DMS79 (cell line): ENCODE measurements around the gene BICC1.

Experiments
- DNase-seq: peaks from one replicate; lab custom pipeline; 2025; lab: John Stamatoyannopoulos, UW

The BICC1 gene

DNA sequence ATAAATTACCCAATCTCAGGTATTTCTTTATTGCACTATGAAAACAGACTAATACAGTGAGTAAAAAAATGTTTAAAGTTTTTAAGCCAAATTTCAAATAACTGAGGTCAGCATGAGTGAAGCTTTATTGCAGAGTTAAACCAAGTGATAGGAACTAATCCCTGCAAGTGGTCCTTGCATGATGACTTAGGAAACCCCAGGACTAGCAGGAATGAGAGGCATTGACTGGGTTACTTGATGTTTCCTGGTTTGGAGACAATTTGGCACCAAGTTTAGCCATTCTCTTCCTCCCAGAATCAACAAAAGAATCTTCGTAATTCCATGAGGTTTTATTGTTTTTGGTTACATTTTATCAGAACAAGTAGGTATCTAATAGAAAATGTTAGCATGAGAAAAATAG, 194.2 kb downstream of the BICC1 start:
- no peak for DNase-seq

DNA sequence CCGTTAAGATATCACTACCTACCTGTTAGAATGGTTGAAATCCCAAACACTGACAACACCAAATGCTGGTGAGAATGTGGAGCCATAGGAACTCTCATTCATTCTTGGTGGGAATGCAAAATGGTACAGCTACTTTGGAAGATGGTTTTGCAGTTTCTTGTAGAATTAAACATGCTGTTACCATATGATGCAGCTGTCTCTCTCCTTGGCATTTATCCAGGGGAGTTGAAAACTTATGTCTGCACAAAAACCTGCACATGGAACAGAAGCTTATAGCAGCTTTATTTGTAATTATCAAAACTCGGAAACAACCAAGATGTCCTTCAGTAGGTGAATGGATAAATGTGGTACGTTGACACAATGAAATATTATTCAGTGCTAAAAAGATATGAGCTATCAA, 199.5 kb downstream of the BICC1 start:
- DNase-seq, result no peak

DNA sequence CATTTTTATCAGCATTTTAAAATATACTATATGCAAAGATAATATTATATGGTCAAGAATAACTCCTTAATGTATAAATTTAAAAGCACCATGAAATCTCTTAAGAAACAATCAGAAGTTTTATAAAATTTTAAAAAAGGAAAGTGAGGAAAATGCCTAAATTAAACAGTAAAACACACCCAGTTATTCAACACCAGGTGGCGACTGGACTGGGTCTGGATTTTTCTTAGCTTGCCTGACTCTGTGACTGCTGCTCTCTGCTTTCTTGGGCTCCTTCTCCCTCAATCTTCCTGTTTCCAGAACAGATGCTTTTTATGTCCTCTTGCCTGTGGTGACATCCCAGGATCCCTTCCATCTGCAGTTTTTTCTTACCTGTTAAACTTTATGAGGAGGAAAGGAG, 200.3 kb downstream of the BICC1 start:
- no peak for DNase-seq

DNA sequence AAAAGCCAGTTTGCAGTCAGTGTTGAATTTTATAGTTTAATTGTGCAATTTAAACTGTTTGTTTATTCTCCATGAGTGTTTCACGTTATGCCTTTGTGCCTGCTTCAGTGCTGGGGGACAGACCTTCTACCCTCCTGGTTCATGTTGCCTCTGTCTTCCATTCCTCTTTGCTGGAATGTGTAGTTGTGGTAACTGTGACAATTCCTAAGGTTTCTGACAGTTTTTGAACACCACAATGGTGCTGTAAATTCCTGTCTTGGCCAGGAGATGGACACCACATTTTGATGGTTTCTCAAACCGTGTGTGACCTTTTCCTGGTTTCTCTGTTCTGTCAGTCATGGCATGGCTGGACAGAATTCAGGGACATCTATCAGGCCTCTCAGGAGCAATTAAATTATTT, 201.7 kb downstream of the BICC1 start:
- DNase-seq, result no peak

GRCh38 chr10:58715061-58715460, 202.4 kb downstream of the BICC1 start:
- DNase-seq, result no peak

DNA sequence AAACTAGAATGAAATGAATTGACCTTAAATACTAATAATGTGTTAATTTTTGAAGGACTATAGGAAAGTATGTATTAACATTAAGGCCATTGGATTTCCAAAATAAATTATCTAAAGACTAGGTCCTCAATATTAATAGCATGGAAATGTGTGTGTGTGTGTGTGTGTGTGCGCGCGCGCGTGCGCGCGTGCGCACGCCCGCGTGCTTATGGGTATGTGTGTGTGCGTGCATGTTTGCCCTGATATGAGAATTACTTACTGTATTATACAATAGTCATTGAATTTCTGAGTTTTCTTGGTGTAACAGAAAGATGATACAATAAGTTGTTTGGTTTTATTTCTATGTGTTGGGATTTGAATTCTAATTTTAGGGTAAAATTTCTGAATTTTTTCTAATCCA, 205.9 kb downstream of the BICC1 start:
- DNase-seq, result no peak

DNA sequence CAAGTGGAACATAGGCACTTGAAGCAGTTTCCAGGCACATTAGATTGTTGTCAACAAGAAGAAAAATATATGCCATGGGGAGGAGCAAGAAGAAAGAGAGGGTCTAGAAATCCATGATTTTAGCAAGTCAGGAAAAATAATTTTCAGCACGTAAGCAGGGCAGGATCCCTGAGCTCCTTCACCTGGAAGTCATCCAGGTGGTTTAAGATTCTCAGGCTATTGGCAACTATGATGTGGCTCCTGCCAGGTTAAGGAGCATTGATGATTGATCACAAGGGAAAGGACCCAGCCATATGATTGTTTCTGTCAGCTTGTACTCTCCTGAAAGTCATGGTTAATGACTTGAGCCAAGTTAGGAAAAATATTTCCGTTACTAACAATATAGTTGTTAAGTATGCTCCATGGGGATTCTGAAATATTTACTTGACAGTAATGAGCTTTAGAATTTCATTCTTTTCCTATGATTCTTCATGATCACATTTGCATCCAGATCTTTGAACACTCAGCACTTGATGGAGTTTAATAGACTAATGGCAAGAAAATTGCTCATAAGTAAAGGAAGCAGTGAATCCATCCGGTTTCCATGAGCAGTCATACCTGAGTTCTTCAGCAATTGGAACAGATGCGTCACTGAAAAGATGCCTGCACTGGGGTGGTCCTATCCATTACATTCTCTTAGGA, 209.1 kb downstream of the BICC1 start:
- no peak for DNase-seq

DNA sequence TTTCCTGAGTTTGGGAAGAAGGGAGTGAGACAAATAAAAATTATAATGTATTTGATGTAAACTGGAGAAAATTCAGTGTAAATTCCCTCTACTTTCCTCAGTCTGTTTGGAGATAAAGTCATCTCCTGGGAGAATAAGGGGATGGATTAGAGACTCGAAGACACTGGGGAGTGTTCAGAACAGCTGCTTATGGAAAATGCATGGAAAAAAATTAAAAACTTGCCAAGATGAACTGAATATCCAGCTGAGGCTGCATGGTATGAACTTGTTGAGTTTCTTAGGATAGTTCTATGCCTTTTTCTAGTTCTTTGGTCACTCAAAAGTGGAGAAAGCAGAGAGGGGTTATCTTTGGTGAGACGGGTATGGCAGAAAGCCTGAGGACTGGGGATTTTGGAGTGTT, 210.5 kb downstream of the BICC1 start:
- no peak for DNase-seq

DNA sequence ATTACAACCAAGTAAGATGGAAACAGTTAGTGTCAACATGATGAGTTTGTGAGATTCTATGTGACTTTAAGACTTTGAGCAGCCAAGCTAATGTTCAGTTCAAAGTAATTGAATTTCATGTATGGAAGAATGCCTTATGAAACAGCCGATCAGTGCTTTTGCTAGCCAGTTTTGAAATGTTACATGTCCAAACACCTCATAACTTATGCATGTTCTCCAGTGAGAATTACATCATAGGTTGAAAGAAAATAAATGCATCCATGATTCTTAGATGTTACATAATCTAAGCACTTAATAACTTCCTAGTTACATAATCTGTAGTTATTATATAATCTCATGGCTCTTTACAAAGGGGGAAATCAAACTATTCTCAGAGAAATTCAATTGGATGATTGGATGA, 211.3 kb downstream of the BICC1 start:
- no peak for DNase-seq

- DNase-seq, result no peak
Observed at GRCh38 chr10:58724781-58725180, 212.1 kb downstream of the BICC1 start.

DNA sequence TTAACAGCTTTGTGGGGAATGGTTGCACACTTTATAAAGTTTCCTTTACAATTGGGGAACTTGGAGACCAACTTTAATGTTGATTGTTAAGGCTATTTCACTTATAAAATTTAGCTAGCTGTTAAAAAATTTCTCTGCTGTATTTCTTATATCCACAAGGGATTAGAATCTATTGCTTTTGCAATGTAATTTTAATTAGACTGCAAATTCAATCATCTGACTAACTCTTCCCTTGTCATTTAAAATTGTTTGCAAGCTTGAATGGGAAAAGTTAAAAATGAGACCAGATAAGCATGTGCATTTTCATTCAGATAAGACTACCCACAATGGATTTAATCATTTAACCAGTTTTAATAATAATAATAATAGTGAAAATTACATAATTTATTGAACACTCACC, 213.2 kb downstream of the BICC1 start:
- DNase-seq, result no peak

DNA sequence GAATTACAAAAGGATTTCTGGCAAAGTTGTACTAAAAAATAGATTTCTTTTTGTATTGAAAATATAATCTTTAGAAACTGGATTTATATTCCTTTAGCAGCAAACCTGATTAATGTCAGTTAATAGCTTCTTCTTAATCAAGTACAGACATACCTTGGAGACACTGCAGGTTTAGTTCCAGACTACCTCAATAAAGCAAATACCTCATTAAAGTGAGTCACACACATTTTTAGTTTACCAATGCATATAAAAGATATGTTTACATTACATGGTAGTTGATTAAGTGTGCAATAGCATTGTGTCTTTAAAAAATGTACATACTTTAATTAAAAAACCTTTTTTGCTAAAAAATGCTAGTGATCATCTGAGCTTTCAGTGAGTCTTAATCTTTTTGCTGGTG, 215.0 kb downstream of the BICC1 start:
- DNase-seq, result no peak

- no peak for DNase-seq
Observed at GRCh38 chr10:58731276-58731675, 218.6 kb downstream of the BICC1 start.

GRCh38 chr10:58733436-58733835, 220.8 kb downstream of the BICC1 start:
- no peak for DNase-seq

DNA sequence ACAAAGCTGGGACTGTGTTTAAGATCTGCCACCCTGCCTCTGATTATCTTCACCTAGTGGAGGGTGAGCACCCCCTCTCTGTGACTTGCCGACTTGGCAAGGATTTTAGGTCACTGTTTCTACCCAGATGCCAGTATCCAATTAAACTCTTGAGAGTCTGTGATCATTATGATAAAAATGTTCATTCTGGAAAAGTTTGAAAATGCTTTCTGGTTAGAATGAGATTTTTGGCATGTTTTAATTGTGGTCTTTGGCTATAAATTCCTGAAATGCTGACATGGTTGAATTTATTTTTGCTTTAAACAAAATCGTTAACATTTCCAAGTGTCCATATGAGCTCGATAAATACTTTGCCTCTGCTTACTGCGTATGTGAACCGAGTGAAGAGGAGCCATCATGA, 221.4 kb downstream of the BICC1 start:
- DNase-seq, result no peak

DNA sequence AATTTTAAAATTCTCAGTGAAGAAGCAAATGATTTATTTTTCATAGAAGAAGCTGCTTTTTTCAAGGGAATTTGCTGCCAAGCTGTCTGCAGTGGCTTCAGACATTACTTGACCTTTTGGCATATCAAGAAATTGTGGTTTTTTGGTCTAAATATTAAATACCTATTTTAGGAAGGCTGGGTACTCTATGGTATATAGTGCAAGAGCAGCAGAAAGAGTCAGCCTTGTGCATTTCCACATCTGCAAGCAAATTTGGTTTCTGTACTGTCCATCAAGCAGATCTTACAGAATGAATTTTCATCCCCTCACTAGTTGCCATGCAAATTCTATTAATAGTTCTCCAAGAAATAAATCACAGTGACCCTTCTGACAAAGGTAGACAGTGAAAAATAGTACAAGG, 222.0 kb downstream of the BICC1 start:
- DNase-seq, result no peak

DNA sequence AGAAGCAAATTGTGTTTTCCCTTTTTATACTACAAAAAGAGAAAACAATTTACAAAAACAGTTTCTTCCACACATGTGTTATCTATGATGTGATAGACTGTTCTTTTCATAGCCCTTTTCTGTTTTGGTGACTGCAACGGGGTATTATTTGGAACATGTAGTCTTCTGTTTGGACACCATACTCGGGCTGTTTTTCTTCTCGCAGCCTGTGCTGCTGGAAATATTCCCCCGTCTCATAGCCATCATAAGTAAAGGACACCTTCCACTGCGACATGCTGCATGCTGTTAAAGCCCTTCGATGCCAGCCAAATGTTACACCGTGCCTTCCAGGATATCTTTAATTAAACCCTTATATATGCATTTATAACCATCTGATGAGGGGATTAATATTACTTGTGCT, 222.4 kb downstream of the BICC1 start:
- DNase-seq, result no peak

DNA sequence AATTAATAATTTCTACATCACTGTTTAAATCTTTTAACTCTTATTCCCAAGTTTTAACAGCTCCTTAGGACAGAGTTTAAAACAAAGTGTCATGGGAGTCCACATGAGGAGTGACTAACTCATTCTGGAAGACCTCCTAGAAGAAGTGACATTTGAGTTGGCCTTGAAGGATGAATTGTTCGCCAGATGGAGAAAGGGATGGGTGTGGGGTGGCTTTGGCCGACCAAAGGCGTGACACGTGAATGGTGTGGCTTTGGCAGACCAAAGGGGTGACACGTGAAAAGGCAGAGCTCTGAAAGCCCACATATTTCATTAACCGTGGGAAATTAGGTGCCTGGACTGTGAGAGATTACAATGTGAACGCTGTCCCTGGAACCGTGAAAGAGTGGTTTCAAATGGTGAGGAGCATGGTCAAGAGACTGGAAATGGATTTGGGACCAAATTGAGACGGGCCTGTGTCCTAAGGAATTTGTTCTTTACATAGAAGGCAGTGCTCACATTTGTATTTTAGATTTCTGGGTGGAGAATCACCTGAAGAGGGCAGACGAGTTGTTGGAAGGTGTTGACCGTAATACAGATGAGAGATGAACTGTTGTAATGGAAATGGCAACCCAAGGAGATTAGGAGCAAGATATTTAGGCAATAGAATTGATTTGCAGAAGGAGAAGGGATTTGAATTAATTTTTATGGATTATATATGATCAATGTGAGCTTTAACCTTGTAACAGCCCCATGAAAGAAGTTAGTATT, 228.1 kb downstream of the BICC1 start:
- no peak for DNase-seq

- DNase-seq, result no peak
Observed at GRCh38 chr10:58741673-58742072, 229.0 kb downstream of the BICC1 start.

DNA sequence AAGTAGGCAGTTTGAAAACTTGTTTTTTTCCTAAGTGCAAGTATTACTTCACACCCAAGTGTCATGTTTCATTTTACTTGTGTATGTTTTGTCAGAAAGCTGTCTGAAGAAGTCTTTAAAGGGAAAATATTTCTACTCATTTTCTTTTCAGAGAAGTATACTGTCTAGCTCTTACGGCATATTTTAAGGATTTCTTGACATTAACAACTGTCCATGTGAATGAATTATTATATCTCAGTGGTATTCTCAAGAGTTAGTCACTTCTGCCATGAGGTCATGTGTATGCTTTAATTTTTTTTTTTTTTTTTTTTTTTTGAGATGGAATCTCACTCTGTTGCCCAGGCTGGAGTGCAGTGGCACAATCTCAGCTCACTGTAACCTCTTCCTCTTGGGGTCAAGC, 229.5 kb downstream of the BICC1 start:
- DNase-seq, result no peak

- no peak for DNase-seq
Observed at GRCh38 chr10:58743466-58744115, 230.9 kb downstream of the BICC1 start.

DNA sequence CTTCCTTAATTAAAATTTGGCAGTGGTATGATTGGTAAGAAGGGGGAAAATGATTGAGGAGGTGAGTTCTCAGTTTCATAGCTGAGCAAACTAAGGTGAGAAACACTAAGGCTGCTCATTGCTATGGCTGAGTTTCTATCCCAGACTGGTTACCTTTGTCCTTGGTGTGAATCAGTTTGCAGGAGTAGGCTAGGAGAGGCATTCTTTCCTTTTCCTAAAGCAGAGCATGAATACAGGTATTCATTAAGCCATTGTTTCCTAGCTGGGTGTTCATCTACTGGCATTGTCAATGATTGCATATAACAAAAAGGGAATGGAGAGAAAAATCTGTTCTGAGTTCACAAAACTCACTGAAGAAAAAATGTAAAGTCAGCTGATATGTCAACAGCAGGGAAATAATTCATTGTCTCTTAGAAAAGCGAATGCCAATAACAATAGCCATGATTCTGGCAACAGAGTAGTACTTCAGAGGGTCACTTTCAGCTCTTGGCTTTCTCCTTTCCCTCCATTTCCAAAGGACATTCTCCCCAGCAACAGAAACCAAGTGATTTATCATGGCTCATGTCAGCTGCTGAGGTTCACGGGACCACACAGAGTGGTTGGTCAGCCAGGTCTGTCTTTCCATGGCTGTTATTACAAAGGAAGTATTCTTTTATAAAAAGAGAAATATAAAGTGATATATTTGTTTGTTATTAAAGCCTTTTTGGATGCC, 234.0 kb downstream of the BICC1 start:
- DNase-seq, result no peak

- DNase-seq, result no peak
Observed at GRCh38 chr10:58747687-58748086, 235.0 kb downstream of the BICC1 start.
